Measurements from ENCODE around the gene LYRM2. TPM values are rescaled to one million over a fixed set of nuclear protein-coding genes. Genes with fewer than 3 reads are reported as not detected.

LYRM2 gene
- total RNA-seq: 16.2 and 18.5 TPM in 2 replicates

GRCh38 chr6:89638320-89639195, at the start of gene LYRM2:
TSS of gene LYRM2 (minus strand) at chr6:89638747. CDS start at chr6:89638716, 31 bp downstream.

Other genes starting within 250 kb of the LYRM2 start
- gene RRAGD, start 226.5 kb downstream of the LYRM2 start, total RNA-seq: 0.14 and 3.1 TPM in 2 replicates
- 1.1 and 4.5 TPM in 2 replicates for gene ANKRD6, start 205.6 kb downstream of the LYRM2 start, total RNA-seq
- 14.6 and 20.2 TPM in 2 replicates for gene MDN1, start 181.0 kb upstream of the LYRM2 start, total RNA-seq
- 7.8 and 9.6 TPM in 2 replicates for gene CASP8AP2, start 191.1 kb upstream of the LYRM2 start, total RNA-seq